Endothelial cell of umbilical vein (primary cell): ENCODE measurements around the gene COTL1. TPM values are rescaled to one million over a fixed set of nuclear protein-coding genes. Genes with fewer than 3 reads are reported as not detected.

Source experiments
- BruUV-seq: library from RNA; stranded (reverse); fragments of 400-500 nt; replicated peaks from 2 replicates; lab custom pipeline; 2021; lab: Mats Ljungman, UMichigan
- CTCF ChIA-PET: fragments of 300-600, 350-600 bp; sonication (Branson Sonifier 250); formaldehyde crosslinking; loops from one replicate; lab custom pipeline; 2021; ENCODE audit warnings: antibody characterized with exemption, inconsistent platforms; lab: Charles Lee
- POLR2A ChIA-PET: fragments of 300-600, 350-600 bp; sonication (Branson Sonifier 250); formaldehyde crosslinking; loops from one replicate; lab custom pipeline; 2021; ENCODE audit warnings: antibody characterized with exemption, inconsistent platforms; lab: Charles Lee
- DNase-seq: peaks from one replicate; pipeline ENCODE4 v3.0.0-alpha.2; 2011; ENCODE audit warnings: low read depth, low spot score
- FAIRE-seq: peaks from 2 replicates; lab custom pipeline; 2011; peaks lifted over from hg19 to GRCh38; lab: Jason Lieb, UNC
- H2AFZ ChIP-seq: 2 replicates; pipeline ENCODE4 v1.6.0; 2012; ENCODE audit warnings: low read depth, low read length, control low read depth, inconsistent platforms
- H3K27ac ChIP-seq: 2 replicates; pipeline ENCODE4 v1.5.1; 2011; ENCODE audit warnings: low read depth, mild to moderate bottlenecking, control low read depth, low read length, moderate library complexity; ENCODE audit not compliant: insufficient read depth
- H3K27me3 ChIP-seq, 2 experiments: 2 replicates each; pipeline versions ENCODE4 v1.6.0 to v1.6.1; 2011; ENCODE audit warnings: low read length in 2 of 2, mixed read lengths in 1 of 2; ENCODE audit not compliant: control insufficient read depth in 2 of 2, insufficient read depth in 2 of 2
- H3K36me3 ChIP-seq, 2 experiments: 2 replicates in 1 of 2; 3 replicates in 1 of 2; pipeline ENCODE4 v1.5.1; 2011; ENCODE audit warnings: low read length in 2 of 2, mild to moderate bottlenecking in 1 of 2, moderate library complexity in 1 of 2; ENCODE audit not compliant: control insufficient read depth in 2 of 2, insufficient read depth in 2 of 2; ENCODE audit errors: extremely low read depth in 1 of 2
- H3K4me1 ChIP-seq: 3 replicates; pipeline ENCODE4 v1.5.1; 2011; ENCODE audit warnings: mild to moderate bottlenecking, low read length; ENCODE audit not compliant: control insufficient read depth, insufficient read depth; ENCODE audit errors: extremely low read depth
- H3K4me2 ChIP-seq: 2 replicates; pipeline ENCODE4 v1.6.1; 2011; ENCODE audit warnings: low read length, control low read depth, mixed read lengths; ENCODE audit not compliant: insufficient read depth
- H3K4me3 ChIP-seq, 3 experiments: fragments of 200-600 bp in 1 of 3; sonication (generic), shearing (Covaris generic) in 1 of 3; replicated peaks in 1 of 3; 2 replicates each; pipeline ENCODE4 v1.5.1; 2011 to 2016; ENCODE audit warnings: control low read depth in 3 of 3, low read length in 3 of 3, mild to moderate bottlenecking in 2 of 3, inconsistent platforms in 1 of 3, low read depth in 1 of 3, moderate library complexity in 1 of 3; ENCODE audit not compliant: insufficient read depth in 1 of 3
- H3K79me2 ChIP-seq: 2 replicates; pipeline ENCODE4 v1.6.0; 2012; ENCODE audit warnings: low read length, inconsistent platforms; ENCODE audit not compliant: control insufficient read depth, insufficient read depth
- H3K9ac ChIP-seq: replicated peaks from 2 replicates; pipeline ENCODE3; 2011; ENCODE audit warnings: low read length, control low read depth; ENCODE audit not compliant: insufficient read depth; ENCODE audit errors: extremely low read depth
- H3K9me1 ChIP-seq: replicated peaks from 3 replicates; pipeline ENCODE4 v1.6.0; 2011; ENCODE audit warnings: mild to moderate bottlenecking, low read length; ENCODE audit not compliant: control insufficient read depth, insufficient read depth; ENCODE audit errors: extremely low read depth
- H3K9me3 ChIP-seq: replicated peaks from 2 replicates; pipeline ENCODE4 v1.5.1; 2012; ENCODE audit warnings: low read length, inconsistent platforms; ENCODE audit not compliant: control insufficient read depth, insufficient read depth
- H4K20me1 ChIP-seq: replicated peaks from 2 replicates; pipeline ENCODE3; 2011; ENCODE audit warnings: mild to moderate bottlenecking, low read length; ENCODE audit not compliant: control insufficient read depth, insufficient read depth; ENCODE audit errors: extremely low read depth
- EZH2 ChIP-seq: IDR thresholded peaks from 2 replicates; pipeline ENCODE4 v1.6.1; 2012; ENCODE audit warnings: borderline replicate concordance, low read depth, mild to moderate bottlenecking, moderate library complexity, low read length, inconsistent platforms; ENCODE audit not compliant: severe bottlenecking
- FOS ChIP-seq: IDR thresholded peaks from 2 replicates; pipeline ENCODE4 v1.6.1; 2011; ENCODE audit warnings: mild to moderate bottlenecking, low read length, moderate library complexity, borderline replicate concordance; ENCODE audit not compliant: insufficient read depth
- GATA2 ChIP-seq: IDR thresholded peaks from 2 replicates; pipeline ENCODE4 v1.7.0; 2011; ENCODE audit warnings: low read depth, mild to moderate bottlenecking, moderate library complexity, mixed read lengths, low read length; ENCODE audit not compliant: insufficient read length, insufficient read depth
- JUN ChIP-seq: IDR thresholded peaks from 2 replicates; pipeline ENCODE4 v1.6.1; 2011; ENCODE audit warnings: borderline replicate concordance, low read depth; ENCODE audit not compliant: insufficient read length, insufficient read depth
- MYC ChIP-seq: IDR thresholded peaks from one replicate; pipeline ENCODE4 v1.6.1; 2011; ENCODE audit warnings: mild to moderate bottlenecking, low read depth, low read length
- POLR2A ChIP-seq: IDR thresholded peaks from 2 replicates; pipeline ENCODE4 v1.6.1; 2012; ENCODE audit warnings: low read depth, mild to moderate bottlenecking, control low read depth, low read length
- POLR2AphosphoS5 ChIP-seq: IDR thresholded peaks from 2 replicates; pipeline ENCODE4 v1.6.1; 2012; ENCODE audit warnings: low read depth, mild to moderate bottlenecking, control low read depth, low read length, moderate library complexity; ENCODE audit not compliant: insufficient read depth
- dilution Hi-C: fragments of 300-500 bp; cut with MboI; formaldehyde crosslinking; loops from one replicate; pipeline ENCODE4 v1.15.0; 2019; ENCODE audit warnings: low sequenced_read_pairs; ENCODE audit not compliant: extremely low pct_ligation_motif_present
- intact Hi-C: fragments of 100-400 bp; cut with micrococcal nuclease; formaldehyde crosslinking; loops from one replicate; pipeline ENCODE4 v1.10.0; 2022
- polyA plus RNA-seq, 4 experiments: library from polyadenylated mRNA; depleted of rRNA in 3 of 4; stranded (reverse) in 3 of 4; unstranded in 1 of 4; fragments of >200 nt; gene quantifications; 2 replicates each; pipeline versions ENCODE4 v1.2.1 to v1.2.3, GENCODE V29; 2011 to 2012; ENCODE audit warnings: missing spikeins in 1 of 4
- total RNA-seq: library from RNA; stranded (reverse); gene quantifications from 2 replicates; pipeline ENCODE4 v1.2.3, GENCODE V29; 2021
- TF ChIP-seq, protein P1 (sequence below), 2 donors: IDR thresholded peaks; 1 replicate in 1 of 2; 2 replicates in 1 of 2; pipeline ENCODE4 v1.5.1; 2011; ENCODE audit warnings: low read length in 2 of 2, mild to moderate bottlenecking in 2 of 2, moderate library complexity in 2 of 2, control low read depth in 1 of 2, inconsistent platforms in 1 of 2, low read depth in 1 of 2; ENCODE audit not compliant: insufficient read depth in 1 of 2; ENCODE audit errors: extremely low read depth in 1 of 2
- TF ChIP-seq, protein P2 (sequence below): IDR thresholded peaks from 2 replicates; pipeline ENCODE4 v1.6.1; 2011; ENCODE audit not compliant: insufficient read depth, insufficient read length

The COTL1 gene
- total and polyA plus RNA-seq, 2 donors (not counting 3 experiments of a cell fraction or from before 2014, with no cell fraction given): 90.0 to 200 TPM

DNA sequence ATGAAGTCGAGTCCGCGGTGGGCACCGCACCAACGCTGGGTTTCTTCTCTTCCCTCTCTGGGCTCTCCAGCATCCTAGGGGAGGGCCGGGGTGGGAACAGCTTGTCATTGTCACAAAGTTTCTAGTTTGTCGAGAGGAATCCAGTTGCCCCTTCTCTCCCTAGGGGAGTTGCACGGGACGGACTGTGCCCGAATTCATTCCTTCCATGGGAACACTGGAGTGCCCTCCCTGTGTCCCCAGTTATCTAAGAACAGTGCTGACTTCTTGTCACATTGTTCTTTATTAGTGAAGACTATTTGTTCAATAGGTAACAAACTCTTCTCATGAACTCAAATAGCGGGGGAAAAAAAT is 31.6 kb upstream of the COTL1 start:
- no peak for TF ChIP-seq FOS
- no peak for TF ChIP-seq POLR2AphosphoS5
- no peak for TF ChIP-seq POLR2A
- TF ChIP-seq GATA2: no peak
- TF ChIP-seq MYC: no peak
- TF ChIP-seq, protein P1, sequence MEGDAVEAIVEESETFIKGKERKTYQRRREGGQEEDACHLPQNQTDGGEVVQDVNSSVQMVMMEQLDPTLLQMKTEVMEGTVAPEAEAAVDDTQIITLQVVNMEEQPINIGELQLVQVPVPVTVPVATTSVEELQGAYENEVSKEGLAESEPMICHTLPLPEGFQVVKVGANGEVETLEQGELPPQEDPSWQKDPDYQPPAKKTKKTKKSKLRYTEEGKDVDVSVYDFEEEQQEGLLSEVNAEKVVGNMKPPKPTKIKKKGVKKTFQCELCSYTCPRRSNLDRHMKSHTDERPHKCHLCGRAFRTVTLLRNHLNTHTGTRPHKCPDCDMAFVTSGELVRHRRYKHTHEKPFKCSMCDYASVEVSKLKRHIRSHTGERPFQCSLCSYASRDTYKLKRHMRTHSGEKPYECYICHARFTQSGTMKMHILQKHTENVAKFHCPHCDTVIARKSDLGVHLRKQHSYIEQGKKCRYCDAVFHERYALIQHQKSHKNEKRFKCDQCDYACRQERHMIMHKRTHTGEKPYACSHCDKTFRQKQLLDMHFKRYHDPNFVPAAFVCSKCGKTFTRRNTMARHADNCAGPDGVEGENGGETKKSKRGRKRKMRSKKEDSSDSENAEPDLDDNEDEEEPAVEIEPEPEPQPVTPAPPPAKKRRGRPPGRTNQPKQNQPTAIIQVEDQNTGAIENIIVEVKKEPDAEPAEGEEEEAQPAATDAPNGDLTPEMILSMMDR (IDR thresholded peaks at IDR 0.05; ENCODE audit: extremely low read depth in 1 of 2, insufficient read depth in 1 of 2, low read depth in 1 of 2, low read length in 2 of 2): no peak
- TF ChIP-seq, protein P2, sequence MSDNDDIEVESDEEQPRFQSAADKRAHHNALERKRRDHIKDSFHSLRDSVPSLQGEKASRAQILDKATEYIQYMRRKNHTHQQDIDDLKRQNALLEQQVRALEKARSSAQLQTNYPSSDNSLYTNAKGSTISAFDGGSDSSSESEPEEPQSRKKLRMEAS: no peak
- TF ChIP-seq EZH2: no peak
- TF ChIP-seq JUN: no peak
- Histone ChIP-seq H3K4me3 (peak overlapping the region in 2 of 3 experiments; percentile 37 to 65), H3K9me1 (no peaks in the 10 kb centered on the region), H4K20me1 (no peaks in the 10 kb centered on the region), H3K27me3 (peaks cover 3% of the 10 kb centered on the region in 2 experiments), H3K9me3 (no peaks in the 10 kb centered on the region), H3K27ac (no peak overlapping the region), H3K4me1 (peaks cover 9% of the 10 kb centered on the region), H2AFZ (no peak overlapping the region), H3K36me3 (peaks cover 0 to 7% of the 10 kb centered on the region in 2 experiments), H3K9ac (no peak overlapping the region), H3K79me2 (no peaks in the 10 kb centered on the region), H3K4me2 (peak overlapping the region; percentile 41)
- DNase-seq: no peak
- no TSS peak for BruUV-seq
- dilution Hi-C loops (no loop called here), intact Hi-C loops (loop anchor here (2.0 kb wide), 1 partner anchor 27 kb away; no protein-coding TSS in a partner anchor)
- ChIA-PET POLR2A (no interaction called here), CTCF (interaction anchor here (0.6 to 2.0 kb wide), 5 partner anchors 13 to 80 kb away, joined by 3 to 15 read pairs (median 3); no protein-coding TSS in a partner anchor)
- peak; percentile 62 for FAIRE-seq
